ENCODE data around the gene ZDHHC14.
"Not testable (repeated sequence)": the region's sequence is repeated elsewhere in the genome, so short reads cannot be mapped to it uniquely, and the experiment has no call there.

ZDHHC14 gene

GRCh38 chr6:157407646-157408045, 26.7 kb downstream of the ZDHHC14 start:
- DNase-seq (ENCODE audit: low read depth in 2 of 2): no peak

- not testable (repeated sequence) for DNase-seq (ENCODE audit: low read depth in 2 of 2)
Measured at GRCh38 chr6:157408427-157408826, 27.4 kb downstream of the ZDHHC14 start.

GRCh38 chr6:157410045-157410444, 29.1 kb downstream of the ZDHHC14 start:
- no peak for DNase-seq (ENCODE audit: low read depth in 2 of 2)

- DNase-seq (ENCODE audit: low read depth in 2 of 2): no peak
Measured at GRCh38 chr6:157411368-157411767, 30.4 kb downstream of the ZDHHC14 start.

GRCh38 chr6:157412791-157413190, 31.8 kb downstream of the ZDHHC14 start:
- no peak for DNase-seq (ENCODE audit: low read depth in 2 of 2)

GRCh38 chr6:157420497-157420896, 39.5 kb downstream of the ZDHHC14 start:
- DNase-seq (ENCODE audit: low read depth in 2 of 2): no peak

- no peak for DNase-seq (ENCODE audit: low read depth in 2 of 2)
Measured at GRCh38 chr6:157424491-157425020, 43.6 kb downstream of the ZDHHC14 start.

GRCh38 chr6:157427969-157428368, 47.0 kb downstream of the ZDHHC14 start:
- DNase-seq (ENCODE audit: low read depth in 2 of 2): no peak

- peak; percentile 54 to 68 for DNase-seq (ENCODE audit: low read depth in 2 of 2)
Measured at GRCh38 chr6:157428427-157429202, 47.6 kb downstream of the ZDHHC14 start.

- no peak for DNase-seq (ENCODE audit: low read depth in 2 of 2)
Measured at GRCh38 chr6:157429248-157429647, 48.3 kb downstream of the ZDHHC14 start.

GRCh38 chr6:157430834-157431233, 49.8 kb downstream of the ZDHHC14 start:
- no peak for DNase-seq (ENCODE audit: low read depth in 2 of 2)

GRCh38 chr6:157432231-157432891, 51.4 kb downstream of the ZDHHC14 start:
- DNase-seq (ENCODE audit: low read depth in 2 of 2): no peak

GRCh38 chr6:157432892-157433265, 51.9 kb downstream of the ZDHHC14 start:
- DNase-seq (ENCODE audit: low read depth in 2 of 2): no peak

- DNase-seq (ENCODE audit: low read depth in 2 of 2): no peak
Measured at GRCh38 chr6:157433678-157434081, 52.7 kb downstream of the ZDHHC14 start.

GRCh38 chr6:157434349-157435033, 53.5 kb downstream of the ZDHHC14 start:
- no peak for DNase-seq (ENCODE audit: low read depth in 2 of 2)

GRCh38 chr6:157436219-157436943, 55.4 kb downstream of the ZDHHC14 start:
- no peak for DNase-seq (ENCODE audit: low read depth in 2 of 2)

GRCh38 chr6:157436944-157437336, 56.0 kb downstream of the ZDHHC14 start:
- no peak for DNase-seq (ENCODE audit: low read depth in 2 of 2)

- DNase-seq (ENCODE audit: low read depth in 2 of 2): no peak
Measured at GRCh38 chr6:157438611-157439111, 57.7 kb downstream of the ZDHHC14 start.

GRCh38 chr6:157440171-157440570, 59.2 kb downstream of the ZDHHC14 start:
- no peak for DNase-seq (ENCODE audit: low read depth in 2 of 2)

- DNase-seq (ENCODE audit: low read depth in 2 of 2): no peak
Measured at GRCh38 chr6:157442291-157442690, 61.3 kb downstream of the ZDHHC14 start.

GRCh38 chr6:157443066-157443800, 62.2 kb downstream of the ZDHHC14 start:
- no peak for DNase-seq (ENCODE audit: low read depth in 2 of 2)
